ENCODE results near the gene ELP4.

- no peak for TF ChIP-seq EZH2 (IDR thresholded peaks at IDR 0.05; ENCODE audit: borderline replicate concordance, insufficient read depth, low read depth, low read length, poor library complexity, severe bottlenecking)
- no peak for TF ChIP-seq CTCF (IDR thresholded peaks at IDR 0.05)
Measured at GRCh38 chr11:31512117-31512516, 2.5 kb downstream of the ELP4 start.

All from B cell (primary cell).